G401 (cell line): ENCODE measurements around the gene MIF4GD. TPM values are rescaled to one million over a fixed set of nuclear protein-coding genes. Genes with fewer than 3 reads are reported as not detected.
"Not testable (repeated sequence)": the region's sequence is repeated elsewhere in the genome, so short reads cannot be mapped to it uniquely, and the experiment has no call there.

ENCODE experiments used
- DNase-seq: peaks from one replicate; pipeline ENCODE4 v3.0.0-alpha.2; 2015; ENCODE audit warnings: low spot score
- in situ Hi-C: cut with HindIII; loops from 2 replicates; pipeline ENCODE4 v1.10.0; 2016; ENCODE audit warnings: low sequenced_read_pairs, mixed read lengths
- total RNA-seq: library from RNA; depleted of rRNA; stranded (reverse); fragments of >200 nt; shearing (Covaris generic); gene quantifications from 2 replicates; pipeline ENCODE4 v1.2.3, GENCODE V29; 2014

Gene MIF4GD
- total RNA-seq, 1 experiment from 2014 or later: 12.1 TPM

- in situ Hi-C loops: no loop called here
- DNase-seq: peak; percentile 99
These were observed 18.2 kb upstream of the MIF4GD start, which contains the start of gene SLC25A19 for GRCh38 chr17:75289115-75289831. SLC25A19 (minus strand) TSS chr17:75289433; CDS start chr17:75286764, 2,669 bp downstream.

GRCh38 chr17:75288770-75289114 lies 17.7 kb upstream of the MIF4GD start:
- DNase-seq: no peak

GRCh38 chr17:75288359-75288758 lies 17.3 kb upstream of the MIF4GD start:
- no peak for DNase-seq
- in situ Hi-C loops: no loop called here

More at GRCh38 chr17:75288770-75289114, 17.7 kb upstream of the MIF4GD start:
- in situ Hi-C loops: no loop called here

- in situ Hi-C loops: no loop called here
- DNase-seq: no peak
These were observed 16.2 kb upstream of the MIF4GD start for GRCh38 chr17:75287221-75287620.

- in situ Hi-C loops: no loop called here
- no peak for DNase-seq
These were observed 14.1 kb upstream of the MIF4GD start for GRCh38 chr17:75285123-75285522.

GRCh38 chr17:75280189-75280588 lies 9.2 kb upstream of the MIF4GD start:
- DNase-seq, in situ Hi-C loops: not testable (repeated sequence)

GRCh38 chr17:75277664-75278071 lies 6.6 kb upstream of the MIF4GD start:
- DNase-seq: no peak
- in situ Hi-C loops: no loop called here

GRCh38 chr17:75273977-75274708 lies 3.1 kb upstream of the MIF4GD start:
- in situ Hi-C loops: no loop called here
- no peak for DNase-seq

GRCh38 chr17:75272848-75273184 lies 1.8 kb upstream of the MIF4GD start:
- DNase-seq: no peak
- in situ Hi-C loops: no loop called here

- peak; percentile 82 for DNase-seq
- in situ Hi-C loops: no loop called here
These were observed 1.2 kb upstream of the MIF4GD start for GRCh38 chr17:75271955-75272847.

- in situ Hi-C loops: no loop called here
- peak; percentile 47 for DNase-seq
These were observed 363 bp upstream of the MIF4GD start for GRCh38 chr17:75271233-75271954.

GRCh38 chr17:75270218-75270965 lies 639 bp downstream of the MIF4GD start:
- peak; percentile 63 for DNase-seq
- in situ Hi-C loops: no loop called here

GRCh38 chr17:75269844-75270217 lies 1.2 kb downstream of the MIF4GD start:
- in situ Hi-C loops: no loop called here

GRCh38 chr17:75267411-75268232 lies 3.4 kb downstream of the MIF4GD start:
- in situ Hi-C loops: no loop called here
- peak; percentile 20 for DNase-seq

More at GRCh38 chr17:75269844-75270217, 1.2 kb downstream of the MIF4GD start:
- no peak for DNase-seq

GRCh38 chr17:75267153-75267410 lies 3.9 kb downstream of the MIF4GD start:
- DNase-seq: peak; percentile 14
- in situ Hi-C loops: no loop called here

- in situ Hi-C loops: no loop called here
- DNase-seq: no peak
These were observed 4.5 kb downstream of the MIF4GD start for GRCh38 chr17:75266316-75267152.
